Measurements from ENCODE around the gene TSPAN11.

Gene TSPAN11

DNA sequence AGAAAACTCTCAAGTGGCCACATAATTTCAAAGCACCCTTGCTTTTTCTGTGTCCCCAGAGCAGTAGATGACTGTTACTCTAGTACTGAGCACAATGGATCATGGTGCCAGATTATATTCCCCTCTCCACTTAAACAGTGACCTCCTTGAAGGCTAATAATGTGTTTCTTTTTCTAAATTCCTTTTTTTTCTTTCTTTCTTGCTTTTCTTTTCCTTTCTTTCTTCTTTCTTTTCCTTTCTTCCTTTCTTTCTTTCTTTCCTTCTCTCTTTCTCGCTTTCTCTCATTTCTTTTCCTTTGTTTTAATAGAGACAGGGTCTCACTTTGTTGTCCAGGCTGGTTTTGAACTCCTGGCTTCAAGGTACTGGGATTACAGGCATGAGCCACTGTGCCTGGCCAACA lies 26.2 kb upstream of the TSPAN11 start:
- H3K4me2 ChIP-seq (ENCODE audit: low read length) = no peak overlapping the region
- no peak for TF ChIP-seq EZH2 (IDR thresholded peaks at IDR 0.05; ENCODE audit: borderline replicate concordance, low read length)
- TF ChIP-seq, protein P1, sequence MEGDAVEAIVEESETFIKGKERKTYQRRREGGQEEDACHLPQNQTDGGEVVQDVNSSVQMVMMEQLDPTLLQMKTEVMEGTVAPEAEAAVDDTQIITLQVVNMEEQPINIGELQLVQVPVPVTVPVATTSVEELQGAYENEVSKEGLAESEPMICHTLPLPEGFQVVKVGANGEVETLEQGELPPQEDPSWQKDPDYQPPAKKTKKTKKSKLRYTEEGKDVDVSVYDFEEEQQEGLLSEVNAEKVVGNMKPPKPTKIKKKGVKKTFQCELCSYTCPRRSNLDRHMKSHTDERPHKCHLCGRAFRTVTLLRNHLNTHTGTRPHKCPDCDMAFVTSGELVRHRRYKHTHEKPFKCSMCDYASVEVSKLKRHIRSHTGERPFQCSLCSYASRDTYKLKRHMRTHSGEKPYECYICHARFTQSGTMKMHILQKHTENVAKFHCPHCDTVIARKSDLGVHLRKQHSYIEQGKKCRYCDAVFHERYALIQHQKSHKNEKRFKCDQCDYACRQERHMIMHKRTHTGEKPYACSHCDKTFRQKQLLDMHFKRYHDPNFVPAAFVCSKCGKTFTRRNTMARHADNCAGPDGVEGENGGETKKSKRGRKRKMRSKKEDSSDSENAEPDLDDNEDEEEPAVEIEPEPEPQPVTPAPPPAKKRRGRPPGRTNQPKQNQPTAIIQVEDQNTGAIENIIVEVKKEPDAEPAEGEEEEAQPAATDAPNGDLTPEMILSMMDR (IDR thresholded peaks at IDR 0.05; ENCODE audit: low read length) = no peak
- H3K4me3 ChIP-seq (ENCODE audit: low read depth, low read length, poor library complexity, severe bottlenecking) = no peak overlapping the region
- H3K9me3 ChIP-seq (ENCODE audit: low read length) = no peaks in the 10 kb centered on the region
- H3K9ac ChIP-seq (ENCODE audit: low read length) = no peak overlapping the region
- no peaks in the 10 kb centered on the region; the same call in 1 of the 2 replicates for H3K27me3 ChIP-seq (ENCODE audit: insufficient read depth, low read length)
- H2AFZ ChIP-seq (ENCODE audit: low read length) = no peak overlapping the region
- no peaks in the 10 kb centered on the region for H4K20me1 ChIP-seq (ENCODE audit: insufficient read depth, low read length)
- no peaks in the 10 kb centered on the region for H3K79me2 ChIP-seq (ENCODE audit: insufficient read depth, low read length)
- no peaks in the 10 kb centered on the region for H3F3A ChIP-seq (ENCODE audit: insufficient read depth, low read length)
- no peaks in the 10 kb centered on the region for H3K4me1 ChIP-seq (ENCODE audit: insufficient read depth, low read length, severe bottlenecking)
- H3K27ac ChIP-seq (ENCODE audit: low read depth, low read length, poor library complexity, severe bottlenecking) = no peak overlapping the region
- H3K9me2 ChIP-seq (ENCODE audit: low read depth, low read length) = no peaks in the 10 kb centered on the region
- H3K36me3 ChIP-seq (ENCODE audit: insufficient read depth, low read length) = no peaks in the 10 kb centered on the region

DNA sequence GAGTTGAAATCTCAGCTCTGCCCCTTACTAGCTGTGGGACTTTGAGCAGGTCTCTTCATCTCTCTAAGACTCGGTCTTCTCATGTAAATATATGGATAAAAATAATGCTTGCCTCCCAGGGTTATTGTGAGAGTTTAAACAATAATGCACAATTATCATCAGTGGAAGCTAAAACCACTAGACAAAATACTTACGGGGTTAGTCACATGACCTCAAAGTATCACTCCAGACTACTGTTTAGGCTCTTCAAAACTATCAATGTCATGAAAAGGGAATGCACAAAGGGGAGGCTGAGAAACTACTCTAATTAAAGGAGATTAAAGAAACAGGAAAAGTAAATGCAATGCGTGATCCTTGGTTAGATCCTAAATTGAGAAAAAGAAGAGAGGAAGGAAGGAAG lies 24.5 kb upstream of the TSPAN11 start:
- Histone ChIP-seq H3K9ac (ENCODE audit: low read length) (no peak overlapping the region), H3F3A (ENCODE audit: insufficient read depth, low read length) (no peaks in the 10 kb centered on the region), H4K20me1 (ENCODE audit: insufficient read depth, low read length) (no peaks in the 10 kb centered on the region), H2AFZ (ENCODE audit: low read length) (no peak overlapping the region), H3K9me2 (ENCODE audit: low read depth, low read length) (no peaks in the 10 kb centered on the region), H3K27me3 (ENCODE audit: insufficient read depth, low read length) (no peaks in the 10 kb centered on the region; the same call in 1 of the 2 replicates), H3K36me3 (ENCODE audit: insufficient read depth, low read length) (no peaks in the 10 kb centered on the region), H3K4me1 (ENCODE audit: insufficient read depth, low read length, severe bottlenecking) (no peaks in the 10 kb centered on the region), H3K4me3 (ENCODE audit: low read depth, low read length, poor library complexity, severe bottlenecking) (no peak overlapping the region), H3K9me3 (ENCODE audit: low read length) (no peaks in the 10 kb centered on the region), H3K4me2 (ENCODE audit: low read length) (no peak overlapping the region), H3K79me2 (ENCODE audit: insufficient read depth, low read length) (no peaks in the 10 kb centered on the region), H3K27ac (ENCODE audit: low read depth, low read length, poor library complexity, severe bottlenecking) (no peak overlapping the region)
- TF ChIP-seq, protein P1 (IDR thresholded peaks at IDR 0.05; ENCODE audit: low read length) = no peak
- TF ChIP-seq EZH2 (IDR thresholded peaks at IDR 0.05; ENCODE audit: borderline replicate concordance, low read length) = no peak

- H2AFZ ChIP-seq (ENCODE audit: low read length) = no peak overlapping the region
- H3K9me3 ChIP-seq (ENCODE audit: low read length) = no peaks in the 10 kb centered on the region
- no peak overlapping the region for H3K9ac ChIP-seq (ENCODE audit: low read length)
- H3K9me2 ChIP-seq (ENCODE audit: low read depth, low read length) = no peaks in the 10 kb centered on the region
- TF ChIP-seq, protein P1 (IDR thresholded peaks at IDR 0.05; ENCODE audit: low read length) = no peak
- TF ChIP-seq EZH2 (IDR thresholded peaks at IDR 0.05; ENCODE audit: borderline replicate concordance, low read length) = no peak
- H3K4me1 ChIP-seq (ENCODE audit: insufficient read depth, low read length, severe bottlenecking) = no peaks in the 10 kb centered on the region
- H4K20me1 ChIP-seq (ENCODE audit: insufficient read depth, low read length) = no peaks in the 10 kb centered on the region
- no peaks in the 10 kb centered on the region for H3K36me3 ChIP-seq (ENCODE audit: insufficient read depth, low read length)
- H3F3A ChIP-seq (ENCODE audit: insufficient read depth, low read length) = no peaks in the 10 kb centered on the region
- H3K27ac ChIP-seq (ENCODE audit: low read depth, low read length, poor library complexity, severe bottlenecking) = no peak overlapping the region
- no peak overlapping the region for H3K4me3 ChIP-seq (ENCODE audit: low read depth, low read length, poor library complexity, severe bottlenecking)
- H3K4me2 ChIP-seq (ENCODE audit: low read length) = no peak overlapping the region
- H3K27me3 ChIP-seq (ENCODE audit: insufficient read depth, low read length) = no peaks in the 10 kb centered on the region; the same call in 1 of the 2 replicates
- no peaks in the 10 kb centered on the region for H3K79me2 ChIP-seq (ENCODE audit: insufficient read depth, low read length)
These were observed 24.0 kb upstream of the TSPAN11 start for GRCh38 chr12:30902596-30902995.

All from OCI-LY1 (cell line).